ENCODE measurements around the gene TMOD4. TPM values are rescaled to one million over a fixed set of nuclear protein-coding genes. Genes with fewer than 3 reads are reported as not detected.
A peak's percentile ranks its signal among the peaks of the same experiment; 100 is the strongest.
"Not testable (repeated sequence)": the region's sequence is repeated elsewhere in the genome, so short reads cannot be mapped to it uniquely, and the experiment has no call there.

The TMOD4 gene
- total RNA-seq, 1 experiment from 2014 or later: 0.79 TPM

- TF ChIP-seq MLX (CRISPR knock-in tag; IDR thresholded peaks at IDR 0.05): no peak
- no peak for TF ChIP-seq TEAD4 (CRISPR knock-in tag; IDR thresholded peaks at IDR 0.05)
- no peak for TF ChIP-seq ELF4 (CRISPR knock-in tag; IDR thresholded peaks at IDR 0.05; ENCODE audit: low read depth)
- TF ChIP-seq RELA (CRISPR knock-in tag; IDR thresholded peaks at IDR 0.05; ENCODE audit: borderline replicate concordance): no peak
- TF ChIP-seq HMGA2 (CRISPR knock-in tag; IDR thresholded peaks at IDR 0.05): no peak
- no peak for TF ChIP-seq CTCF (IDR thresholded peaks at IDR 0.05)
- TF ChIP-seq USF1 (CRISPR knock-in tag; IDR thresholded peaks at IDR 0.05): no peak
- no peak for TF ChIP-seq ATF2 (CRISPR knock-in tag; IDR thresholded peaks at IDR 0.05; ENCODE audit: borderline replicate concordance, low read depth)
- TF ChIP-seq ZNF281 (CRISPR knock-in tag; IDR thresholded peaks at IDR 0.05): no peak
- no peak; the same call in 1 of the 2 replicates for TF ChIP-seq FOXP1 (CRISPR knock-in tag; IDR thresholded peaks at IDR 0.05; ENCODE audit: borderline replicate concordance)
Observed at GRCh38 chr1:151189637-151190445, 14.1 kb upstream of the TMOD4 start, which contains the start of gene VPS72 (continued).

- H3K4me1 Mint-ChIP-seq; POLR2A ChIA-PET; DNase-seq (ENCODE audit: low spot score); ATAC-seq; H3K9me3 Mint-ChIP-seq; H3K27me3 Mint-ChIP-seq (ENCODE audit: low read depth): not testable (repeated sequence)
- Mint-ChIP-seq H3K27ac (peak overlapping the region; percentile 70), H3K36me3 (peaks cover 22% of the 10 kb centered on the region), H3K4me3 (peak overlapping the region; percentile 99)
- TF ChIP-seq MAX (CRISPR knock-in tag; IDR thresholded peaks at IDR 0.05): peak; percentile 28; the same call in 1 of the 2 replicates
- TF ChIP-seq USF1 (CRISPR knock-in tag; IDR thresholded peaks at IDR 0.05): 0 out of 2 replicates have a peak, but pooled peaks have one; percentile 17
- CTCF ChIA-PET: interaction anchor here (3.1 kb wide), 1 partner anchor 89 kb away, joined by 24 read pairs; no protein-coding TSS in a partner anchor
Observed at GRCh38 chr1:151188667-151189066, 12.9 kb upstream of the TMOD4 start.

- ChIA-PET CTCF (no interaction called here), POLR2A (no interaction called here)
- ATAC-seq (no peak), DNase-seq (ENCODE audit: low spot score) (no peak)
- no peaks in the 10 kb centered on the region for H3K27me3 Mint-ChIP-seq (ENCODE audit: low read depth)
- H3K36me3 Mint-ChIP-seq: peaks cover 34% of the 10 kb centered on the region
- no peak overlapping the region for H3K27ac Mint-ChIP-seq
- TF ChIP-seq MLX (CRISPR knock-in tag; IDR thresholded peaks at IDR 0.05) (no peak), CBFB (CRISPR knock-in tag; IDR thresholded peaks at IDR 0.05; ENCODE audit: low read depth) (no peak), GABPB1 (CRISPR knock-in tag; IDR thresholded peaks at IDR 0.05) (no peak), E2F5 (CRISPR knock-in tag; IDR thresholded peaks at IDR 0.05) (no peak), ZNF317 (CRISPR knock-in tag; IDR thresholded peaks at IDR 0.05; ENCODE audit: borderline replicate concordance, low read depth) (no peak), SMAD4 (CRISPR knock-in tag; IDR thresholded peaks at IDR 0.05) (no peak), ZNF396 (CRISPR knock-in tag; IDR thresholded peaks at IDR 0.05; ENCODE audit: borderline replicate concordance) (no peak), ESRRA (CRISPR knock-in tag; IDR thresholded peaks at IDR 0.05; ENCODE audit: borderline replicate concordance) (no peak), JUN (CRISPR knock-in tag; IDR thresholded peaks at IDR 0.05) (no peak)
- no peak overlapping the region for H3K4me3 Mint-ChIP-seq
- H3K9me3 Mint-ChIP-seq: no peaks in the 10 kb centered on the region
- H3K4me1 Mint-ChIP-seq: peaks cover 9% of the 10 kb centered on the region
Observed at GRCh38 chr1:151187205-151187604, 11.4 kb upstream of the TMOD4 start.
